ENCODE data around the gene OBSCN. TPM values are rescaled to one million over a fixed set of nuclear protein-coding genes. Genes with fewer than 3 reads are reported as not detected.
A peak's percentile ranks its signal among the peaks of the same experiment; 100 is the strongest.

Gene OBSCN
- total RNA-seq, 1 donor from 2014 or later = 25.7 TPM

DNA sequence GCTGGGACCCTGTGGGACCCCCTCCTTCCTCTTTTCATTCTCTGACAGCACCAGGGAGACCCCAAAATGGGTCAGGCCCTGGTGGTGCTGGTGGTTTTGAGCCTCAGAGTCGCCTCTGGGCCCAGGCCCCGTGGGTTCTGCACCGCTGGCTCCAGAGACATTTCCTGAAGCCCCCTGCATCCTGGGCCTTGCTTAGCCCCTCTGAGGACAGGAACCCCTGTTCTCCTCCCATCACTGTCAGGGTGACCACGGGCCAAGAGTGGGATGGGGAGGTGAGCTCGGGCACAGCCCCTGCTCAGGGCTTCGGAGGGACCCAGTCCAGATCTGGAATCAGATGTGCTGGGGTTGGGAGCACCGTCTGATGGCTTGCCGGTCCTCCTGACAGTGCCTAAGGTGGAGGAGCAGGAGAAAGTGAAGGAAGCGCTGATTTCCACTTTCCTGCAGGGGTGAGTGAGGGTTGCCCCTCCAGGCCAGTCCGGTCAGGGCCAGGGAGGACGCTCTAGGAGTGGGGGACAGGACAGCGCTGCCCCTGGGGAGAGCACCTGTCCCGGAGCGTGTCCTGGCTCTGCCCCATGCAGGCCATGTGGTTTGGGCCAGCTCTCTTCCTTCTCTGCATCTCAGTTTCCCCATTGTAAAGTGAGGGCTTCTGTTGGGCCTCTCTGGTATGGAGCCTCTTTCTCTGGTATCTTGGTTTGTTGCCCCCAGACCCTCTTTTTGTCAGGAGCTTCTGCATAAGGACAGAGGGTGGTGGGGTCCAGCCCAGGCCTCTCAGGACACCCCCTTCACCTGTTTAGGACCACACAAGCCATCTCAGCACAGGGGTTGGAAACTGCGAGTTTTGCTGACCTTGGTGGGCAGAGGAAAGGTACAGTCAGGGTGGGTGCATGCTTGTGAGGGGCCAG, 127.8 kb downstream of the OBSCN start:
- peak; percentile 7 for DNase-seq
- H3K36me3 Mint-ChIP-seq (ENCODE audit: unreplicated experiment) = no peaks in the 10 kb centered on the region
- TF ChIP-seq, protein P1, sequence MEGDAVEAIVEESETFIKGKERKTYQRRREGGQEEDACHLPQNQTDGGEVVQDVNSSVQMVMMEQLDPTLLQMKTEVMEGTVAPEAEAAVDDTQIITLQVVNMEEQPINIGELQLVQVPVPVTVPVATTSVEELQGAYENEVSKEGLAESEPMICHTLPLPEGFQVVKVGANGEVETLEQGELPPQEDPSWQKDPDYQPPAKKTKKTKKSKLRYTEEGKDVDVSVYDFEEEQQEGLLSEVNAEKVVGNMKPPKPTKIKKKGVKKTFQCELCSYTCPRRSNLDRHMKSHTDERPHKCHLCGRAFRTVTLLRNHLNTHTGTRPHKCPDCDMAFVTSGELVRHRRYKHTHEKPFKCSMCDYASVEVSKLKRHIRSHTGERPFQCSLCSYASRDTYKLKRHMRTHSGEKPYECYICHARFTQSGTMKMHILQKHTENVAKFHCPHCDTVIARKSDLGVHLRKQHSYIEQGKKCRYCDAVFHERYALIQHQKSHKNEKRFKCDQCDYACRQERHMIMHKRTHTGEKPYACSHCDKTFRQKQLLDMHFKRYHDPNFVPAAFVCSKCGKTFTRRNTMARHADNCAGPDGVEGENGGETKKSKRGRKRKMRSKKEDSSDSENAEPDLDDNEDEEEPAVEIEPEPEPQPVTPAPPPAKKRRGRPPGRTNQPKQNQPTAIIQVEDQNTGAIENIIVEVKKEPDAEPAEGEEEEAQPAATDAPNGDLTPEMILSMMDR (IDR thresholded peaks at IDR 0.05; ENCODE audit: partially characterized antibody, unreplicated experiment) = no peak
- H3K4me3 Mint-ChIP-seq (ENCODE audit: unreplicated experiment) = no peak overlapping the region
- H3K9me3 Mint-ChIP-seq (ENCODE audit: unreplicated experiment) = no peaks in the 10 kb centered on the region
- no peak overlapping the region for H3K27ac Mint-ChIP-seq (ENCODE audit: unreplicated experiment)
- H3K4me1 Mint-ChIP-seq (ENCODE audit: low read depth, unreplicated experiment) = no peaks in the 10 kb centered on the region
- no peaks in the 10 kb centered on the region for H3K27me3 Mint-ChIP-seq (ENCODE audit: unreplicated experiment)

DNA sequence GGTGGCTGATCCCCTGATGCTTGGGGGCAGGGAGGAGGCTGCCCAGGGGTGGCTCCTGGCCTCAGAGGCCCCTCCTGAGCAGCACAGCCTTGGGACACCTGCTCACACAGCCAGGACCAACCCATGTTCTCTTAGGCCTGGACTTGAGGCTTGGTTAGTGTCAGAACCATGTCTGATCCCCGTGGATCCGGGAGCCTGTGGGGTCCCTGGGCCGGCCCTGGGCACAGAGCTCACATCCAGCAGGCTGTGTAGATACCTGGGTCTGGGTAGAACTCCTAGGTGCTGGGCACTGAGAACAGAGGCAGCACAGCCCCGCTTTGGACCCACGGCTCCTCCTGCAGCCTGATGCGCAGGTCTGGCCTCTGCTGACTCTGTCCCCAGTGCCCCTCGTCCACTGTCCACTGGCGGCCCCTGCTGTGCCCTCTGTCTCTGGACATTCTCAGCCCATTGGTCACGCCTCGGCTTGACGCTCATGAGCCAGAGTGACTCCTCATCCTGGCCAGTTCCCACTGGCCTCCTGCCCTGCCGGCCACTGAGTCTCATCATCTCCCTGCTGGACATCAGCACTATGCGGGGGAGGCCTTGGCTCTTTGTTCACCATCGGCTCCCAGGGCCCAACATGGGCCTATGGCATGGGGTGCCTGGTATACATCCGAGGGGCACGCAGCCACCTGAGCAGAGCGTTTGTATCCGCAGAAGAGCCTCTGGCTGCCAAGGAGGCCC, 128.6 kb downstream of the OBSCN start:
- Mint-ChIP-seq H3K36me3 (ENCODE audit: unreplicated experiment) (no peaks in the 10 kb centered on the region), H3K9me3 (ENCODE audit: unreplicated experiment) (no peaks in the 10 kb centered on the region), H3K27me3 (ENCODE audit: unreplicated experiment) (no peaks in the 10 kb centered on the region), H3K27ac (ENCODE audit: unreplicated experiment) (no peak overlapping the region), H3K4me3 (ENCODE audit: unreplicated experiment) (no peak overlapping the region), H3K4me1 (ENCODE audit: low read depth, unreplicated experiment) (no peaks in the 10 kb centered on the region)
- TF ChIP-seq, protein P1 (IDR thresholded peaks at IDR 0.05; ENCODE audit: partially characterized antibody, unreplicated experiment) = no peak
- DNase-seq = peak; percentile 9

DNA sequence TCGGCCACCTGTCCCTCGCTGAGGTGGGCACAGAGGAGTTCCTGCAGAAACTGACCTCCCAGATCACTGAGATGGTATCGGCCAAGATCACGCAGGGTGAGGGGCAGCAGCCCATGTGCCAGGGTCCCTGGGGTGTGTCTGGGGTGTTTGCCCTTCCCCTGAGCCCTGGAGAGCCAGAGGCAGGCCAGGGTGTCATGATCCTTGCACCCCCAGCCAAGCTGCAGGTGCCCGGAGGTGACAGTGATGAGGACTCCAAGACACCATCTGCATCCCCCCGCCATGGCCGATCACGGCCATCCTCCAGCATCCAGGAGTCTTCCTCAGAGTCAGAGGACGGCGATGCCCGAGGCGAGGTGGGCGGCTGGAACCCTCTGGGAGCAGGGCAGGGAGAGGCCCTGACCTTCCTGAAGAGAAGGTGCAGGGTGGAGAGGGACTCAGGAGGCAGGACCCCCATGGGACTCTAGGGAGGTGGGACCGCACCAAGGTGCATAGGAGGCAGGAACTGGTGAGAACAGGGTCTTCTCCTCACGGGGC, 129.3 kb downstream of the OBSCN start:
- DNase-seq = peak; percentile 12

DNA sequence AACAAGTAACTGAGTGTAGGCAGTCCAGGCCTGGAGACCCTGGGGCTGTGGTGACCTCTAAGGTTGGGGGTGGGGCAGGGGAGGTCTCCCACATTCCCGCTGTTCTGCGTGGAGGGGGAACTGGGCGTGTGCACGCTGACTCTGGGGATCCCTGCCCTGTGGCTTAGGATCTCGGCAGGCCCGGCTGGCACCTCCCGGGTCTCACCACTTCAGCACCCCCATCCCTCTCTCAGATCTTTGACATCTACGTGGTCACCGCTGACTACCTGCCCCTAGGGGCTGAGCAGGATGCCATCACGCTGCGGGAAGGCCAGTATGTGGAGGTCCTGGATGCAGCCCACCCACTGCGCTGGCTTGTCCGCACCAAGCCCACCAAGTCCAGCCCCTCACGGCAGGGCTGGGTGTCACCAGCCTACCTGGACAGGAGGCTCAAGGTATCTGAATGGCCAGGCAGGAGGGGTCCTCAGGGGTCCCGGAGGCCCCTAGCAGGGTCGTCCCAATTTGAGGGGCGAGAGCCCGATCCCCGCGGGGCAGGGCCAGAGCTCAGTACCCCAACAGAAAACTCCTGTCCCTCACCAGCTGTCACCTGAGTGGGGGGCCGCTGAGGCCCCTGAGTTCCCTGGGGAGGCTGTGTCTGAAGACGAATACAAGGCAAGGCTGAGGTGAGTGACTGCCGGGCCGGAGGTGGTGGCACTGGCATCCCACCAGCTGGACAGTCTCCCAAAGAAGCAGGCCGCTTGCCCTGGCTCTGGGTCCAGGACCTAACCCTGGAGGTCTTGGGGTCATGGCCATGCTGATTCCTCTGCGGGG, 130.1 kb downstream of the OBSCN start:
- H3K27ac Mint-ChIP-seq (ENCODE audit: unreplicated experiment) = no peak overlapping the region
- no peaks in the 10 kb centered on the region for H3K4me1 Mint-ChIP-seq (ENCODE audit: low read depth, unreplicated experiment)
- no peaks in the 10 kb centered on the region for H3K36me3 Mint-ChIP-seq (ENCODE audit: unreplicated experiment)
- H3K4me3 Mint-ChIP-seq (ENCODE audit: unreplicated experiment) = no peak overlapping the region
- peaks cover 4% of the 10 kb centered on the region for H3K27me3 Mint-ChIP-seq (ENCODE audit: unreplicated experiment)
- no peaks in the 10 kb centered on the region for H3K9me3 Mint-ChIP-seq (ENCODE audit: unreplicated experiment)
- peak; percentile 12 for DNase-seq
- TF ChIP-seq, protein P1 (IDR thresholded peaks at IDR 0.05; ENCODE audit: partially characterized antibody, unreplicated experiment) = no peak

More for the DNA sequence above, 129.3 kb downstream of the OBSCN start:
- H3K27me3 Mint-ChIP-seq (ENCODE audit: unreplicated experiment) = peaks cover under 1% of the 10 kb centered on the region
- H3K4me1 Mint-ChIP-seq (ENCODE audit: low read depth, unreplicated experiment) = no peaks in the 10 kb centered on the region
- TF ChIP-seq, protein P1 (IDR thresholded peaks at IDR 0.05; ENCODE audit: partially characterized antibody, unreplicated experiment) = no peak
- H3K9me3 Mint-ChIP-seq (ENCODE audit: unreplicated experiment) = no peaks in the 10 kb centered on the region
- no peaks in the 10 kb centered on the region for H3K36me3 Mint-ChIP-seq (ENCODE audit: unreplicated experiment)
- H3K27ac Mint-ChIP-seq (ENCODE audit: unreplicated experiment) = no peak overlapping the region
- no peak overlapping the region for H3K4me3 Mint-ChIP-seq (ENCODE audit: unreplicated experiment)

All from glutamatergic neuron (in vitro differentiated cells).